Spleen (tissue), 7 donors: ENCODE data around the gene OTOG.

Experiments
- CTCF ChIP-seq, 11 experiments: fragments of 200-600 bp in 7 of 11; fragments of 450-650 bp in 4 of 11; sonication (generic) in 4 of 11; IDR thresholded peaks in 8 of 11; conservative IDR thresholded peaks in 3 of 11; 1 replicate in 7 of 11; 2 replicates in 4 of 11; pipeline versions ENCODE4 v1.4.0 to v1.8.0; 2016 to 2021; ENCODE audit warnings: antibody characterized with exemption in 11 of 11, inconsistent platforms in 4 of 11, mild to moderate bottlenecking in 1 of 11
- POLR2A ChIP-seq, 3 donors: fragments of 450-650 bp; IDR thresholded peaks; one replicate each; pipeline ENCODE4 v1.5.1; 2017; ENCODE audit warnings: antibody characterized with exemption in 3 of 3, mild to moderate bottlenecking in 1 of 3
- POLR2AphosphoS5 ChIP-seq, 3 donors: sonication (generic); formaldehyde crosslinking; IDR thresholded peaks; one replicate each; pipeline ENCODE4 v1.5.1; 2017; ENCODE audit warnings: antibody characterized with exemption in 3 of 3
- donor health status: DM: no; HTN: no; CAD: no; lungs with moderate emphysema.
- donor health status: DM: no; HTN: no; CAD: no.
- donor health status: DM: no; HTN: no; CAD: no.

- TF ChIP-seq CTCF (IDR thresholded peaks at IDR 0.05 in 8 of 11, conservative IDR thresholded peaks at IDR 0.05 in 3 of 11) (no peak), POLR2AphosphoS5 (IDR thresholded peaks at IDR 0.05) (no peak), POLR2A (IDR thresholded peaks at IDR 0.05) (no peak)
Observed at GRCh38 chr11:17629113-17629512, 82.1 kb downstream of the OTOG start.
